Activated CD4-positive, alpha-beta T cell treated with anti-CD3 and anti-CD28 coated beads for 24 hours (primary cell): ENCODE measurements around the gene MAGEA9B.
"Not testable (repeated sequence)": the region's sequence is repeated elsewhere in the genome, so short reads cannot be mapped to it uniquely, and the experiment has no call there.

ENCODE experiments used
- DNase-seq, 2 donors: peaks; one replicate each; pipeline ENCODE4 v3.0.0-alpha.2; 2020; ENCODE audit warnings: low read depth in 2 of 2

The MAGEA9B gene

GRCh38 chrX:149587359-149587758 lies at the start of gene MAGEA9B:
Gene MAGEA9B, minus strand, starts transcription at chrX:149587459. Its CDS starts 4,280 bp downstream, at chrX:149583179.
- DNase-seq = not testable (repeated sequence)

GRCh38 chrX:149633511-149633910 lies 46.3 kb upstream of the MAGEA9B start:
- DNase-seq = no peak

- peak; percentile 53 to 61 for DNase-seq
Measured at GRCh38 chrX:149631234-149632165, 44.2 kb upstream of the MAGEA9B start, which contains the start of gene TMEM185A. Gene TMEM185A, minus strand, starts transcription at chrX:149631792. Its CDS starts 212 bp downstream, at chrX:149631580.

GRCh38 chrX:149630681-149631233 lies 43.5 kb upstream of the MAGEA9B start:
- DNase-seq = no peak

- no peak for DNase-seq
Measured at GRCh38 chrX:149629730-149630387, 42.6 kb upstream of the MAGEA9B start.

- DNase-seq = no peak
Measured at GRCh38 chrX:149628768-149629167, 41.5 kb upstream of the MAGEA9B start.

- no peak for DNase-seq
Measured at GRCh38 chrX:149628280-149628679, 41.0 kb upstream of the MAGEA9B start.

- not testable (repeated sequence) for DNase-seq
Measured at GRCh38 chrX:149626829-149627228, 39.6 kb upstream of the MAGEA9B start.

- DNase-seq = not testable (repeated sequence)
Measured at GRCh38 chrX:149619662-149620061, 32.4 kb upstream of the MAGEA9B start.

- DNase-seq = no peak
Measured at GRCh38 chrX:149618871-149619270, 31.6 kb upstream of the MAGEA9B start.

- no peak for DNase-seq
Measured at GRCh38 chrX:149611623-149612175, 24.4 kb upstream of the MAGEA9B start.

- no peak for DNase-seq
Measured at GRCh38 chrX:149610511-149610910, 23.3 kb upstream of the MAGEA9B start.

GRCh38 chrX:149607699-149608098 lies 20.4 kb upstream of the MAGEA9B start:
- DNase-seq = no peak

- DNase-seq = not testable (repeated sequence)
Measured at GRCh38 chrX:149605248-149605885, 18.1 kb upstream of the MAGEA9B start.

GRCh38 chrX:149598603-149599002 lies 11.3 kb upstream of the MAGEA9B start:
- not testable (repeated sequence) for DNase-seq

- not testable (repeated sequence) for DNase-seq
Measured at GRCh38 chrX:149595943-149596342, 8.7 kb upstream of the MAGEA9B start.

GRCh38 chrX:149595214-149595613 lies 8.0 kb upstream of the MAGEA9B start, which contains the start of gene HSFX2:
Gene HSFX2, minus strand, starts transcription at chrX:149595314. Its CDS starts 614 bp downstream, at chrX:149594700.
- DNase-seq = not testable (repeated sequence)

- not testable (repeated sequence) for DNase-seq
Measured at GRCh38 chrX:149590993-149591392, 3.7 kb upstream of the MAGEA9B start.

GRCh38 chrX:149585631-149586030 lies 1.6 kb downstream of the MAGEA9B start:
- not testable (repeated sequence) for DNase-seq

GRCh38 chrX:149573456-149573855 lies 13.8 kb downstream of the MAGEA9B start:
- not testable (repeated sequence) for DNase-seq

GRCh38 chrX:149572743-149573142 lies 14.5 kb downstream of the MAGEA9B start:
- no peak for DNase-seq
